K562 (cell line): ENCODE results near the gene KCNJ5. TPM values are rescaled to one million over a fixed set of nuclear protein-coding genes. Genes with fewer than 3 reads are reported as not detected.

Experiments
- ATAC-seq: fragments of 200-7000 bp; cut with Tn5 transposase; 3 replicates; pipeline ENCODE4 v1.9.1; 2020; ENCODE audit warnings: moderate library complexity
- BruUV-seq: library from RNA; stranded (reverse); fragments of 400-500 nt; replicated peaks from 2 replicates; lab custom pipeline; 2021; lab: Mats Ljungman, UMichigan
- CTCF ChIA-PET: fragments of 300-600 bp; formaldehyde crosslinking; extraction: SDS; loops from one replicate; lab custom pipeline; 2021; ENCODE audit warnings: low intra/inter-chr PET ratio; lab: Yijun Ruan, JAX
- POLR2A ChIA-PET: fragments of 300-600, 350-650 bp; sonication (Branson Sonifier 250); formaldehyde crosslinking; extraction: SDS; loops from one replicate; lab custom pipeline; 2021; ENCODE audit warnings: antibody characterized with exemption, inconsistent platforms; lab: Yijun Ruan, JAX
- DNase-seq, 4 experiments: peaks; one replicate each; pipeline versions ENCODE4 v3.0.0 to v3.0.0-alpha.2; 2011 to 2018; ENCODE audit warnings: low spot score in 3 of 4, mixed read lengths in 3 of 4; ENCODE audit errors: extremely low read depth in 1 of 4
- FAIRE-seq: peaks from 2 replicates; lab custom pipeline; 2011; peaks lifted over from hg19 to GRCh38; lab: Jason Lieb, UNC
- H2AFZ ChIP-seq: 2 replicates; pipeline ENCODE4 v1.6.0; 2011; ENCODE audit warnings: low read depth, low read length, control low read depth, inconsistent platforms
- H3K27ac ChIP-seq: fragments of 200-600 bp; 3 replicates; pipeline ENCODE4 v1.8.0; 2011; ENCODE audit warnings: low read depth, mild to moderate bottlenecking, control low read depth, inconsistent platforms, low read length, moderate library complexity, mixed read lengths; ENCODE audit errors: extremely low read depth
- H3K27me3 ChIP-seq, 2 experiments: fragments of 300-600 bp in 1 of 2; 2 replicates in 1 of 2; 3 replicates in 1 of 2; pipeline versions ENCODE4 v1.6.0 to v1.8.0; 2011; ENCODE audit warnings: inconsistent platforms in 2 of 2, low read length in 2 of 2, mild to moderate bottlenecking in 1 of 2, mixed read lengths in 1 of 2, moderate library complexity in 1 of 2; ENCODE audit not compliant: control insufficient read depth in 2 of 2, insufficient read depth in 2 of 2
- H3K36me3 ChIP-seq: fragments of 300-600 bp; 3 replicates; pipeline ENCODE4 v1.8.0; 2011; ENCODE audit warnings: mild to moderate bottlenecking, low read length, inconsistent platforms; ENCODE audit not compliant: control insufficient read depth, insufficient read depth
- H3K4me1 ChIP-seq, 2 experiments: fragments of 200-600 bp in 1 of 2; replicated peaks in 1 of 2; 2 replicates in 1 of 2; 3 replicates in 1 of 2; pipeline versions ENCODE4 v1.5.1 to v1.8.0; 2011; ENCODE audit warnings: inconsistent platforms in 2 of 2, low read length in 2 of 2, mild to moderate bottlenecking in 1 of 2, mixed read lengths in 1 of 2, moderate library complexity in 1 of 2; ENCODE audit not compliant: control insufficient read depth in 2 of 2, insufficient read depth in 2 of 2
- H3K4me2 ChIP-seq: 2 replicates; pipeline ENCODE4 v1.6.1; 2011; ENCODE audit warnings: low read length, control low read depth, inconsistent platforms, mixed read lengths; ENCODE audit not compliant: insufficient read depth
- H3K4me3 ChIP-seq: fragments of 200-600 bp; sonication (generic), shearing (Covaris generic); 2 replicates; pipeline ENCODE4 v1.5.1; 2016; ENCODE audit warnings: control low read depth, inconsistent platforms
- H3K79me2 ChIP-seq: fragments of 200-600 bp; 3 replicates; pipeline ENCODE4 v1.8.0; 2011; ENCODE audit warnings: low read length, inconsistent platforms; ENCODE audit not compliant: control insufficient read depth, insufficient read depth
- H3K9ac ChIP-seq, 2 experiments: 2 replicates each; pipeline versions ENCODE4 v1.6.0 to v1.6.1; 2011; ENCODE audit warnings: low read depth in 2 of 2, low read length in 2 of 2, control low read depth in 1 of 2, inconsistent platforms in 1 of 2, mild to moderate bottlenecking in 1 of 2, mixed read lengths in 1 of 2; ENCODE audit not compliant: insufficient read depth in 1 of 2
- H3K9me1 ChIP-seq: one replicate; pipeline ENCODE4 v1.6.0; 2011; ENCODE audit warnings: inconsistent platforms, mild to moderate bottlenecking, low read length, moderate library complexity; ENCODE audit not compliant: control insufficient read depth, insufficient read depth
- H3K9me3 ChIP-seq: replicated peaks from 2 replicates; pipeline ENCODE4 v1.5.1; 2011; ENCODE audit warnings: low read depth, low read length, inconsistent platforms; ENCODE audit not compliant: control insufficient read depth, insufficient read depth
- H4K20me1 ChIP-seq: replicated peaks from 2 replicates; pipeline ENCODE4 v1.6.1; 2011; ENCODE audit warnings: low read length, inconsistent platforms, mixed read lengths; ENCODE audit not compliant: control insufficient read depth, insufficient read depth
- ARNT ChIP-seq, 2 experiments: fragments of 450-650 bp; IDR thresholded peaks; 2 replicates each; pipeline ENCODE4 v1.6.1; 2016; ENCODE audit warnings: mild to moderate bottlenecking in 1 of 2
- CBX8 ChIP-seq: fragments of 200-600 bp; sonication (generic); IDR thresholded peaks from 2 replicates; pipeline ENCODE4 v1.6.1; 2012; ENCODE audit warnings: borderline replicate concordance, mixed run types, low read depth, mild to moderate bottlenecking, moderate library complexity, mixed read lengths, low read length, control low read depth, inconsistent platforms; ENCODE audit not compliant: poor library complexity, severe bottlenecking; ENCODE audit errors: extremely low read depth
- FOXA1 ChIP-seq: fragments of 450-650 bp; IDR thresholded peaks from 2 replicates; pipeline ENCODE4 v1.6.1; 2016; ENCODE audit warnings: mild to moderate bottlenecking, borderline replicate concordance
- HBP1 ChIP-seq: fragments of 450-650 bp; formaldehyde crosslinking; IDR thresholded peaks from 2 replicates; pipeline ENCODE4 v1.4.0; 2022; ENCODE audit warnings: missing genetic modification characterization
- HCFC1 ChIP-seq: IDR thresholded peaks from 2 replicates; pipeline ENCODE4 v1.6.1; 2012; ENCODE audit warnings: low read depth, low read length, improper control_type of control experiment
- HDAC2 ChIP-seq: fragments of 450-650 bp; IDR thresholded peaks from 2 replicates; pipeline ENCODE4 v1.6.1; 2016; ENCODE audit warnings: mild to moderate bottlenecking
- HIVEP1 ChIP-seq: fragments of 250-450 bp; sonication (Bioruptor Pico); IDR thresholded peaks from 2 replicates; pipeline ENCODE4 v1.4.0; 2020; ENCODE audit warnings: mild to moderate bottlenecking
- HMBOX1 ChIP-seq: sonication (generic); IDR thresholded peaks from 2 replicates; pipeline ENCODE4 v1.6.1; 2016
- KDM1A ChIP-seq, 2 experiments: fragments of 450-650 bp; IDR thresholded peaks; 2 replicates each; pipeline ENCODE4 v1.6.1; 2016; ENCODE audit warnings: mild to moderate bottlenecking in 2 of 2
- KDM4B ChIP-seq, 2 experiments: fragments of 450-650 bp in 1 of 2; sonication (generic) in 1 of 2; IDR thresholded peaks; 2 replicates each; pipeline ENCODE4 v1.6.1; 2016 to 2017; ENCODE audit warnings: borderline replicate concordance in 2 of 2, antibody characterized with exemption in 1 of 2, low read depth in 1 of 2, mild to moderate bottlenecking in 1 of 2
- POLR2B ChIP-seq: fragments of 450-650 bp; IDR thresholded peaks from 2 replicates; pipeline ENCODE4 v1.6.1; 2018; ENCODE audit warnings: low read depth; ENCODE audit not compliant: partially characterized antibody
- RBM25 ChIP-seq: fragments of 200-400 bp; formaldehyde crosslinking; IDR thresholded peaks from 2 replicates; pipeline ENCODE4 v1.6.1; 2018; ENCODE audit warnings: low read length, low read depth, moderate library complexity; ENCODE audit not compliant: severe bottlenecking
- ZEB2 ChIP-seq: fragments of 450-650 bp; IDR thresholded peaks from 2 replicates; pipeline ENCODE4 v1.6.1; 2016
- ZKSCAN8 ChIP-seq: fragments of 200-800 bp; sonication (Bioruptor generic); IDR thresholded peaks from 2 replicates; pipeline ENCODE4 v1.6.1; 2016; ENCODE audit warnings: missing genetic modification characterization, missing compliant biosample characterization
- ZNF224 ChIP-seq: sonication (generic); formaldehyde crosslinking; IDR thresholded peaks from 2 replicates; pipeline ENCODE4 v1.8.0; 2022; ENCODE audit warnings: mild to moderate bottlenecking, missing genetic modification reagents
- WGBS: fragments of 100-300 bp; shearing (Covaris generic); methylation state at CpG from one replicate; pipeline ENCODE4 v1.1.6; 2016; ENCODE audit warnings: low coverage, mixed read lengths; ENCODE audit not compliant: insufficient coverage; ENCODE audit errors: missing lambda C conversion rate; 5-methylcytosine and 5-hydroxymethylcytosine counted together
- in situ Hi-C: fragments of 300-500 bp; cut with MboI; formaldehyde crosslinking; loops from 4 replicates; pipeline ENCODE4 v1.15.0; 2018; ENCODE audit warnings: inconsistent platforms, mixed read lengths
- intact Hi-C: fragments of 100-400 bp; cut with micrococcal nuclease; formaldehyde crosslinking; loops from 2 replicates; pipeline ENCODE4 v1.14.2; 2022
- polyA plus RNA-seq, 8 experiments: library from polyadenylated mRNA; depleted of rRNA in 4 of 8; stranded (reverse) in 5 of 8; unstranded in 3 of 8; fragments of >200 nt; fragmentation: Nextera tagmentation in 2 of 8; fragmentation: Illumina TruSeq in 1 of 8; extraction: Ambion mirVana in 2 of 8; extraction: Trizol in 1 of 8; gene quantifications; 2 replicates each; pipeline versions ENCODE4 v1.2.1 to v1.2.3, GENCODE V29; 2011 to 2014; ENCODE audit warnings: inconsistent platforms in 1 of 8, missing spikeins in 1 of 8
- total RNA-seq, 7 experiments: library from RNA; depleted of rRNA in 6 of 7; stranded (reverse); fragments of >200 nt in 6 of 7; fragmentation: Illumina TruSeq in 2 of 7; extraction: Trizol in 2 of 7; gene quantifications; 2 replicates each; pipeline versions ENCODE4 v1.2.1 to v1.2.3, GENCODE V29; 2011 to 2021; ENCODE audit warnings: low replicate concordance in 1 of 7

KCNJ5 gene
- total and polyA plus RNA-seq, 9 of the 15 experiments (the other 6 are each of a cell fraction or from before 2014, with no cell fraction given): 0.04 TPM; not detected in 8

- in situ Hi-C loops (no loop called here), intact Hi-C loops (no loop called here)
- no peak overlapping the region for H3K9ac ChIP-seq
- no peak overlapping the region for H3K4me2 ChIP-seq
- DNase-seq (no peak), FAIRE-seq (no peak), ATAC-seq (no peak)
- BruUV-seq: no TSS peak
- no peaks in the 10 kb centered on the region for H3K9me3 ChIP-seq
- H3K36me3 ChIP-seq: no peaks in the 10 kb centered on the region
- POLR2A ChIA-PET: no interaction called here
- H3K27ac ChIP-seq: no peak overlapping the region
- H3K79me2 ChIP-seq: no peaks in the 10 kb centered on the region
- H3K9me1 ChIP-seq: no peaks in the 10 kb centered on the region
- H3K27me3 ChIP-seq: peaks cover 4 to 56% of the 10 kb centered on the region in 2 experiments; a peak in 4 of 5 replicates
- no peaks in the 10 kb centered on the region for H4K20me1 ChIP-seq
- H2AFZ ChIP-seq: no peak overlapping the region
- no peak overlapping the region for H3K4me3 ChIP-seq
- no peaks in the 10 kb centered on the region for H3K4me1 ChIP-seq
- TF ChIP-seq HIVEP1 (no peak), RBM25 (no peak), CBX8 (no peak), KDM1A (IDR thresholded peaks at IDR 0.05) (no peak), HCFC1 (no peak)
- CTCF ChIA-PET: no interaction called here
- under 1% methylated on average over 11 of the region's 11 CpGs for WGBS
Measured at GRCh38 chr11:128939591-128939990, 48.4 kb downstream of the KCNJ5 start.

GRCh38 chr11:128940156-128940555 lies 49.0 kb downstream of the KCNJ5 start:
- POLR2A ChIA-PET: no interaction called here
- Histone ChIP-seq H2AFZ (no peak overlapping the region), H3K4me3 (no peak overlapping the region), H3K27me3 (peaks cover 4 to 56% of the 10 kb centered on the region in 2 experiments; a peak in 4 of 5 replicates), H3K79me2 (no peaks in the 10 kb centered on the region), H3K36me3 (no peaks in the 10 kb centered on the region), H4K20me1 (no peaks in the 10 kb centered on the region), H3K9ac (no peak overlapping the region), H3K4me2 (no peak overlapping the region), H3K9me1 (no peaks in the 10 kb centered on the region), H3K27ac (no peak overlapping the region), H3K4me1 (no peaks in the 10 kb centered on the region), H3K9me3 (no peaks in the 10 kb centered on the region)
- intact Hi-C loops: no loop called here
- WGBS: 0% methylated on average over 5 of the region's 5 CpGs
- in situ Hi-C loops: no loop called here
- BruUV-seq: no TSS peak
- CTCF ChIA-PET: no interaction called here
- FAIRE-seq (no peak), ATAC-seq (no peak), DNase-seq (no peak)
- TF ChIP-seq ZKSCAN8 (CRISPR knock-in tag) (no peak), ARNT (IDR thresholded peaks at IDR 0.05) (no peak), ZNF224 (CRISPR knock-in tag) (no peak), KDM4B (IDR thresholded peaks at IDR 0.05; ENCODE audit: borderline replicate concordance in 2 of 2, low read depth in 1 of 2) (no peak), HDAC2 (no peak), HBP1 (CRISPR knock-in tag) (no peak), POLR2B (no peak), HMBOX1 (no peak), FOXA1 (no peak), ZEB2 (no peak)
